Measurements from ENCODE around the gene KEL. TPM values are rescaled to one million over a fixed set of nuclear protein-coding genes. Genes with fewer than 3 reads are reported as not detected.

Gene KEL
- total and polyA plus RNA-seq, 2 of the 4 experiments (the other 2 are of a cell fraction), result 0.03 TPM; not detected in 1

DNA sequence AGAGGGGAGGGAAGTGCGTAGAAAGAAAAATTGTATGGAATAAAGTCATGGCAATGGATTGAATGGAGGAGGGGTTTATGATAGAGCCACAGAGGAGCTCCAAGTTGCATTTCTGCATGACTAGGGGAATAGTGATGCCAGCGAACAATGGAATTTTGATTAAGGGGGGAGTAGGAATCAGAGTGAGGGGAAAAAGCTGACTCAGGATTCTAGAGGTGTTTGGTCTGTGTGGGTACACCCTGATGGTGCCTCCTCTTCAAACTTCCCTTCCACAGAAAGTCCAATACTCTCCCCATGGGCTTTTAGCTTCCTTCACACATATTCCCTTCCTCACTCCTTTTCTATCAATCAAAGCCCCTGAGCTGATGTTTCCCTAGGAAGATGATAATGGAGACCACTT, 1.8 kb upstream of the KEL start:
- ChIA-PET CTCF (no interaction called here), POLR2A (ENCODE audit: unreplicated experiment) (no interaction called here)
- intact Hi-C loops (cut with micrococcal nuclease), result no loop called here

More for the DNA sequence above, 1.8 kb upstream of the KEL start:
- H2AFZ ChIP-seq (replicated peaks; ENCODE audit: low read length, poor library complexity), result no peak overlapping the region
- H3K23ac ChIP-seq (ENCODE audit: low read depth, low read length), result no peak overlapping the region
- DNase-seq, result no peak
- H4K5ac ChIP-seq (ENCODE audit: low read depth, low read length), result no peak overlapping the region
- H2AK5ac ChIP-seq (ENCODE audit: low read depth, low read length), result no peak overlapping the region
- no peak overlapping the region for H2BK5ac ChIP-seq (ENCODE audit: low read depth, low read length, poor library complexity, severe bottlenecking)
- no peaks in the 10 kb centered on the region for H3K27me3 ChIP-seq (ENCODE audit: control insufficient read depth, insufficient read depth, low read length)
- H3K36me3 ChIP-seq (ENCODE audit: control insufficient read depth, insufficient read depth, low read length), result no peaks in the 10 kb centered on the region
- no peaks in the 10 kb centered on the region for H4K20me1 ChIP-seq (ENCODE audit: insufficient read depth, low read length)
- no peak overlapping the region for H3K18ac ChIP-seq (ENCODE audit: low read depth, low read length)
- H3K27ac ChIP-seq (ENCODE audit: insufficient read depth, low read length), result no peak overlapping the region
- no peak overlapping the region for H3K4me3 ChIP-seq (ENCODE audit: insufficient read depth, low read depth, low read length)
- H4K91ac ChIP-seq (ENCODE audit: insufficient read depth, low read depth, low read length), result no peak overlapping the region
- H3K4me2 ChIP-seq (ENCODE audit: low read depth, low read length), result no peak overlapping the region
- H3K4me1 ChIP-seq (ENCODE audit: control insufficient read depth, insufficient read depth, low read length), result no peaks in the 10 kb centered on the region
- peaks cover 2% of the 10 kb centered on the region; the same call in 1 of the 2 replicates for H3K9me3 ChIP-seq (ENCODE audit: control insufficient read depth, insufficient read depth, low read length)
- no peaks in the 10 kb centered on the region for H3K9me1 ChIP-seq (ENCODE audit: insufficient read depth, low read length)
- dilution Hi-C loops (cut with HindIII; ENCODE audit: low sequenced_read_pairs, unreplicated experiment) (no loop called here), in situ Hi-C loops (cut with MboI; ENCODE audit: low sequenced_read_pairs) (no loop called here)
- WGBS, 2 experiments (ENCODE audit: extremely low coverage in 2 of 2, insufficient read length in 1 of 2), result 33% methylated on average over 1 of the region's 2 CpGs; no CpG with 5 or more reads in 1 of the 2 experiments
- no peak for TF ChIP-seq MAZ (IDR thresholded peaks at IDR 0.05; ENCODE audit: borderline replicate concordance, low read depth, low read length)
- TF ChIP-seq BHLHE40 (IDR thresholded peaks at IDR 0.05; ENCODE audit: low read depth, low read length), result no peak
- TF ChIP-seq, protein P1, sequence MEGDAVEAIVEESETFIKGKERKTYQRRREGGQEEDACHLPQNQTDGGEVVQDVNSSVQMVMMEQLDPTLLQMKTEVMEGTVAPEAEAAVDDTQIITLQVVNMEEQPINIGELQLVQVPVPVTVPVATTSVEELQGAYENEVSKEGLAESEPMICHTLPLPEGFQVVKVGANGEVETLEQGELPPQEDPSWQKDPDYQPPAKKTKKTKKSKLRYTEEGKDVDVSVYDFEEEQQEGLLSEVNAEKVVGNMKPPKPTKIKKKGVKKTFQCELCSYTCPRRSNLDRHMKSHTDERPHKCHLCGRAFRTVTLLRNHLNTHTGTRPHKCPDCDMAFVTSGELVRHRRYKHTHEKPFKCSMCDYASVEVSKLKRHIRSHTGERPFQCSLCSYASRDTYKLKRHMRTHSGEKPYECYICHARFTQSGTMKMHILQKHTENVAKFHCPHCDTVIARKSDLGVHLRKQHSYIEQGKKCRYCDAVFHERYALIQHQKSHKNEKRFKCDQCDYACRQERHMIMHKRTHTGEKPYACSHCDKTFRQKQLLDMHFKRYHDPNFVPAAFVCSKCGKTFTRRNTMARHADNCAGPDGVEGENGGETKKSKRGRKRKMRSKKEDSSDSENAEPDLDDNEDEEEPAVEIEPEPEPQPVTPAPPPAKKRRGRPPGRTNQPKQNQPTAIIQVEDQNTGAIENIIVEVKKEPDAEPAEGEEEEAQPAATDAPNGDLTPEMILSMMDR (conservative IDR thresholded peaks at IDR 0.05; ENCODE audit: low read depth, low read length), result no peak
- TF ChIP-seq CHD1 (IDR thresholded peaks at IDR 0.05; ENCODE audit: low read depth, low read length), result no peak
- TF ChIP-seq MAFK (IDR thresholded peaks at IDR 0.05; ENCODE audit: low read depth, low read length), result peak; percentile 65
- no peak overlapping the region for H2BK15ac ChIP-seq (ENCODE audit: low read depth, low read length)
- H2AK9ac ChIP-seq (replicated peaks; ENCODE audit: low read depth, low read length, poor library complexity), result no peak overlapping the region
- no peaks in the 10 kb centered on the region for H3K79me1 ChIP-seq (ENCODE audit: low read depth in 1 of 2, low read length in 2 of 2)
- H4K8ac ChIP-seq (ENCODE audit: low read depth in 2 of 2, low read length in 2 of 2), result no peak overlapping the region
- no peak overlapping the region for H2BK20ac ChIP-seq (ENCODE audit: low read depth, low read length)
- no peak overlapping the region for H3K4ac ChIP-seq (ENCODE audit: low read depth, low read length)
- no peak overlapping the region for H3K9ac ChIP-seq (ENCODE audit: low read depth, low read length)
- ATAC-seq (ENCODE audit: low read depth), result no peak
- no peak overlapping the region for H3K14ac ChIP-seq (replicated peaks; ENCODE audit: low read depth, low read length)
- no peak overlapping the region for H3K56ac ChIP-seq (ENCODE audit: extremely low read depth, insufficient read depth, low read length)
- no peak overlapping the region for H2BK120ac ChIP-seq (ENCODE audit: low read depth, low read length)
- BruUV-seq (replicated peaks), result no TSS peak
